ENCODE measurements around the gene OSER1. TPM values are rescaled to one million over a fixed set of nuclear protein-coding genes. Genes with fewer than 3 reads are reported as not detected.

OSER1 gene
- total RNA-seq (10 to 100 TPM; 25.3 to 30.1 TPM), polyA plus RNA-seq (10 to 100 TPM; 22.6 to 32.9 TPM)
- long read RNA-seq, donor 1, transcript OSER1-201 (4 exons, 1,572 nt) = major isoform, 16 of 16 reads
- long read RNA-seq, donor 1, partial matches to known transcripts = 0 of 16 reads
- long read RNA-seq, donor 1, other reads (novel, unspliced or antisense) = 0 of 16 reads
- long read RNA-seq, donor 2, transcript OSER1-201 (4 exons, 1,572 nt) = major isoform, 7 of 7 reads
- long read RNA-seq, donor 2, partial matches to known transcripts = 0 of 7 reads
- long read RNA-seq, donor 2, other reads (novel, unspliced or antisense) = 0 of 7 reads
- long read RNA-seq, donor 3, transcript OSER1-201 (4 exons, 1,572 nt) = major isoform, 12 of 12 reads
- long read RNA-seq, donor 3, partial matches to known transcripts = 0 of 12 reads
- long read RNA-seq, donor 3, other reads (novel, unspliced or antisense) = 0 of 12 reads
- long read RNA-seq, donor 4, transcript OSER1-201 (4 exons, 1,572 nt) = major isoform, 6 of 6 reads
- long read RNA-seq, donor 4, partial matches to known transcripts = 0 of 6 reads
- long read RNA-seq, donor 4, other reads (novel, unspliced or antisense) = 0 of 6 reads
- long read RNA-seq, donor 5, transcript OSER1-201 (4 exons, 1,572 nt) = major isoform, 16 of 16 reads
- long read RNA-seq, donor 5, partial matches to known transcripts = 0 of 16 reads
- long read RNA-seq, donor 5, other reads (novel, unspliced or antisense) = 0 of 16 reads

GRCh38 chr20:44210406-44211176 lies at the start of gene OSER1:
Gene OSER1 (minus strand): TSS chr20:44210771. CDS start chr20:44206957, 3,814 bp downstream.
- ATAC-seq (ENCODE audit: insufficient read depth, low FRiP score) (peak; percentile 95), DNase-seq (peak; percentile 98 to 99 (median 99))
- no peak for TF ChIP-seq CTCF (IDR thresholded peaks at IDR 0.05; ENCODE audit: control extremely low read depth, extremely low read depth)
- peak within 1 kb of the TSS; percentile 95 to 97 for H3K9ac ChIP-seq (ENCODE audit: insufficient read depth in 1 of 2, low read length in 2 of 2)
- peak within 1 kb of the TSS; percentile 93 to 96 for H3K27ac ChIP-seq (ENCODE audit: low read depth in 1 of 2, low read length in 1 of 2)
- peaks cover 6 to 34% (median 13%) of the 10 kb centered on the region in 5 donors for H3K4me1 ChIP-seq (ENCODE audit: control insufficient read depth in 5 of 5, insufficient read depth in 5 of 5, low read length in 5 of 5)
- H3K4me3 ChIP-seq = peak within 1 kb of the TSS; percentile 86
- peaks cover 0 to 3% (median 0%) of the 10 kb centered on the region in 4 donors for H3K36me3 ChIP-seq (ENCODE audit: control insufficient read depth in 4 of 4, insufficient read depth in 4 of 4, low read length in 4 of 4)
- 0% methylated on average over 66 to 79 of the region's 79 CpGs for WGBS, 2 donors
- H3K27me3 ChIP-seq (ENCODE audit: control insufficient read depth in 3 of 3, insufficient read depth in 3 of 3, low read length in 2 of 3) = no peaks in the 10 kb centered on the region
- no peaks in the 10 kb centered on the region for H3K9me3 ChIP-seq (ENCODE audit: control insufficient read depth in 4 of 4, insufficient read depth in 3 of 4, low read length in 3 of 4)

GRCh38 chr20:44258226-44258890 lies 47.8 kb upstream of the OSER1 start:
- DNase-seq = no peak
- peaks cover 0 to 2% (median 0%) of the 10 kb centered on the region in 4 donors for H3K9me3 ChIP-seq (ENCODE audit: control insufficient read depth in 4 of 4, insufficient read depth in 3 of 4, low read length in 3 of 4)
- no peak overlapping the region for H3K27ac ChIP-seq (ENCODE audit: low read depth in 1 of 2, low read length in 1 of 2)
- no peak for ATAC-seq (ENCODE audit: insufficient read depth, low FRiP score)
- H3K27me3 ChIP-seq (ENCODE audit: control insufficient read depth in 3 of 3, insufficient read depth in 3 of 3, low read length in 2 of 3) = no peaks in the 10 kb centered on the region
- no peak for TF ChIP-seq CTCF (IDR thresholded peaks at IDR 0.05; ENCODE audit: control extremely low read depth, extremely low read depth)
- no peak overlapping the region for H3K9ac ChIP-seq (ENCODE audit: insufficient read depth in 1 of 2, low read length in 2 of 2)
- no peaks in the 10 kb centered on the region for H3K36me3 ChIP-seq (ENCODE audit: control insufficient read depth in 4 of 4, insufficient read depth in 4 of 4, low read length in 4 of 4)
- H3K4me3 ChIP-seq = no peak overlapping the region
- WGBS, 2 donors = 92% methylated on average over 26 to 28 of the region's 28 CpGs
- H3K4me1 ChIP-seq (ENCODE audit: control insufficient read depth in 5 of 5, insufficient read depth in 5 of 5, low read length in 5 of 5) = no peaks in the 10 kb centered on the region

GRCh38 chr20:44256961-44257360 lies 46.4 kb upstream of the OSER1 start:
- Histone ChIP-seq H3K4me3 (no peak overlapping the region), H3K4me1 (ENCODE audit: control insufficient read depth in 5 of 5, insufficient read depth in 5 of 5, low read length in 5 of 5) (no peaks in the 10 kb centered on the region), H3K27me3 (ENCODE audit: control insufficient read depth in 3 of 3, insufficient read depth in 3 of 3, low read length in 2 of 3) (no peaks in the 10 kb centered on the region), H3K36me3 (ENCODE audit: control insufficient read depth in 4 of 4, insufficient read depth in 4 of 4, low read length in 4 of 4) (no peaks in the 10 kb centered on the region), H3K9me3 (ENCODE audit: control insufficient read depth in 4 of 4, insufficient read depth in 3 of 4, low read length in 3 of 4) (peaks cover 0 to 2% (median 0%) of the 10 kb centered on the region in 4 donors), H3K27ac (ENCODE audit: low read depth in 1 of 2, low read length in 1 of 2) (no peak overlapping the region), H3K9ac (ENCODE audit: insufficient read depth in 1 of 2, low read length in 2 of 2) (no peak overlapping the region)
- TF ChIP-seq CTCF (IDR thresholded peaks at IDR 0.05; ENCODE audit: control extremely low read depth, extremely low read depth) = no peak
- DNase-seq = no peak
- ATAC-seq (ENCODE audit: insufficient read depth, low FRiP score) = no peak
- 93 to 95% methylated on average over 21 of the region's 21 CpGs for WGBS, 2 donors

Data from lung (tissue), 16 donors.